Hematopoietic multipotent progenitor cell treated with erythropoietin and hydrocortisone succinate and interleukin-3 and kit ligand, for 17 days (in vitro differentiated cells): ENCODE results near the gene THADA.
"Not testable (repeated sequence)": the region's sequence is repeated elsewhere in the genome, so short reads cannot be mapped to it uniquely, and the experiment has no call there.

Source experiments
- DNase-seq: peaks from one replicate; pipeline ENCODE4 v3.0.0-alpha.2; 2015; ENCODE audit warnings: low spot score

Gene THADA

GRCh38 chr2:43410055-43410604, 185.7 kb downstream of the THADA start:
- DNase-seq: no peak

- no peak for DNase-seq
Observed at GRCh38 chr2:43408407-43409160, 187.3 kb downstream of the THADA start.

- DNase-seq: no peak
Observed at GRCh38 chr2:43407935-43408334, 187.9 kb downstream of the THADA start.

GRCh38 chr2:43406651-43407279, 189.1 kb downstream of the THADA start:
- no peak for DNase-seq

GRCh38 chr2:43405829-43406228, 190.0 kb downstream of the THADA start:
- no peak for DNase-seq

GRCh38 chr2:43402452-43402937, 193.3 kb downstream of the THADA start:
- no peak for DNase-seq

GRCh38 chr2:43402002-43402401, 193.8 kb downstream of the THADA start:
- DNase-seq: no peak

- no peak for DNase-seq
Observed at GRCh38 chr2:43400508-43400907, 195.3 kb downstream of the THADA start.

GRCh38 chr2:43399515-43400264, 196.1 kb downstream of the THADA start:
- DNase-seq: no peak

- no peak for DNase-seq
Observed at GRCh38 chr2:43399098-43399497, 196.7 kb downstream of the THADA start.

- DNase-seq: no peak
Observed at GRCh38 chr2:43397821-43398220, 198.0 kb downstream of the THADA start.

GRCh38 chr2:43397411-43397810, 198.4 kb downstream of the THADA start:
- DNase-seq: no peak

- not testable (repeated sequence) for DNase-seq
Observed at GRCh38 chr2:43396344-43396743, 199.5 kb downstream of the THADA start.

- no peak for DNase-seq
Observed at GRCh38 chr2:43393918-43394317, 201.9 kb downstream of the THADA start.

GRCh38 chr2:43391878-43392215, 204.0 kb downstream of the THADA start:
- DNase-seq: no peak

- no peak for DNase-seq
Observed at GRCh38 chr2:43391201-43391877, 204.5 kb downstream of the THADA start.

- no peak for DNase-seq
Observed at GRCh38 chr2:43389581-43390466, 206.0 kb downstream of the THADA start.

- no peak for DNase-seq
Observed at GRCh38 chr2:43388371-43388770, 207.5 kb downstream of the THADA start.

GRCh38 chr2:43387092-43388062, 208.5 kb downstream of the THADA start:
- no peak for DNase-seq

- not testable (repeated sequence) for DNase-seq
Observed at GRCh38 chr2:43386679-43387078, 209.2 kb downstream of the THADA start.
